ENCODE measurements around the gene IRF5. TPM values are rescaled to one million over a fixed set of nuclear protein-coding genes. Genes with fewer than 3 reads are reported as not detected.
"Not testable (repeated sequence)": the region's sequence is repeated elsewhere in the genome, so short reads cannot be mapped to it uniquely, and the experiment has no call there.

The IRF5 gene
- total RNA-seq, 1 donor from 2014 or later: 0.26 TPM

DNA sequence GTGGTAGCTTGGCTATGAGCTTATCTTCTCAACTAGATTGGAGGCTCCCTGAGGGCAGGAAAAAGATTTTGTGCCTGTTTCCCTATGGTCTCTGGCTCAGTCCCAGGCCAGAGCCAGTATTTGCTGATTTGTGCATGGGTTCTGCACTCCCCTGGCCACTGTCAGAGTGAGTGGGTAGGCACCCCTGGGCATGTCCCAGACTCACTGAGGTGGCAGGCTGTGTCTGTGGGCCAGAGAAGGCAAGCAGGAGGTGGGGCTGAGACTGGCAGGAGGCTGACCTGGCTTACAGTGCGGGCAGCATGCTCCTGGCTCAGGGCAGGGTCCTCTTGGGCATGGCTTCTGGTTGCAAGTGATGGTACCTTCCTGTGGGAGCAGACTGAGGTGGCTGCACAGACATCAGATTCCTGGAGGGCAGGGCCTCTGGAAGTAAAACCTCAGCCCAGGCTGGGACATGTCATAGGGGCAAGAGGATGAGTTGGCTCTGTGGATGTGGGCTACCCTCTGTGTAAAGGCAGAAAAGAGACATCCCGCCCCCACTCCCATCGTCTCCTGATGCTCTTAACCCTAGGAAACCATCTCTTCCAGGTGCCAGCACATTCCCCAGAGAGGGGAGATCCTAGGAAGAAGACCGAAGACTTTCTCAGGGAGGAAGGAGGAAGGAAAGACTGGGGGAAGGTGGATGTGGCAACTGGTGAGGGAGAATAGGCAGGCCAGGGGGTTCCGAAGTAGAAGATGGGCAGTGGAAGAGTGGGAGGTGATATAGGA is 31.5 kb upstream of the IRF5 start:
- DNase-seq (ENCODE audit: low read depth in 2 of 2): no peak

- DNase-seq (ENCODE audit: low read depth in 2 of 2): no peak
Measured at GRCh38 chr7:128906766-128907559, 30.8 kb upstream of the IRF5 start.

DNA sequence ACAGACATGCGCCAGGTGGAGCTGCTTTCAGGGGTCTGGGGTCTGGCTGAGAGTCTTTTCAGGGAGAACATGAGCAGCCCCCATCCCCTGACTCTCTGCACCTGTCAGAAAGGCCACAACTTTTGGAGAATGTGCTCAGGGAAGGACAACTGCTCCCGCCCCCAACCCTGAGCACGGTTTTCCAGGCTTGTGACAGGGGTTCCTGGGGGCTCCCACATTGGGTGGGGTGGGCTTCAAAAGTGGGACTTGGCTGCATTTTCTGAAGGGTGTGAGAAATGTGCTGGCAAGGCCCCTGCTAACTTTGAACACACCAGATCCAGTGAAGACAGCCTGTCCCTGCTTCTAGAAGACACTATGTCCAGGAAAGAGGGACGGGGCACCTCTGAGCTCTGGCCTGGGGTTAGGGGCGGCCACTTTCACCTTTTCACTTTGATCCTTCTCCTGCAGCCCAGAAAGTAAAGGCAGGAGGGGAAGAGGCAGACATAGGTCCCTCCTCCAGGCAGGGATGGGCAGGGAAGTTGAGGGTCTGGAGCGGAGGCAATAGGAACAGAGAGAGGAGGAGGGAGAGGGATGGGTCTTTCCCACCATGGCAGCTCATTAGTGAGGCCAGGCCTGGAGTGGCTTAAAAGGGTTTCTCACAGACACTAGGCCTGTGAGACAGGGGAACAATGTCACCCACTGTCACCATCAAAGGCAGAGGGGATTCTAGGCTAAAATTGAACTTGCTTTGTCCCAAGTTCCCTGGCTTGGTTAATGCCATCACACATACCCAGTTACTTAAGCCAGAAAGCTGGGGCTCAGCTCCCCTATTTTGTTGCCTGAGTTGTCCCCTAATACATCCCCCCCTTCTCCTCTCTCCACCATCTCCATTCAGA is 28.7 kb upstream of the IRF5 start:
- no peak for DNase-seq (ENCODE audit: low read depth in 2 of 2)

- peak in 1 of 2 donors; percentile 15 for DNase-seq (ENCODE audit: low read depth in 2 of 2)
Measured at GRCh38 chr7:128909625-128910568, 27.8 kb upstream of the IRF5 start.

GRCh38 chr7:128910569-128910945 is 27.2 kb upstream of the IRF5 start, which contains the start of gene KCP:
Gene KCP, minus strand, starts transcription at chr7:128910709. Its CDS starts 33 bp downstream, at chr7:128910676.
- DNase-seq (ENCODE audit: low read depth in 2 of 2): no peak

GRCh38 chr7:128911423-128912031 is 26.2 kb upstream of the IRF5 start:
- no peak for DNase-seq (ENCODE audit: low read depth in 2 of 2)

- DNase-seq (ENCODE audit: low read depth in 2 of 2): no peak
Measured at GRCh38 chr7:128912281-128912680, 25.4 kb upstream of the IRF5 start.

- not testable (repeated sequence) for DNase-seq (ENCODE audit: low read depth in 2 of 2)
Measured at GRCh38 chr7:128912709-128913495, 24.8 kb upstream of the IRF5 start.

DNA sequence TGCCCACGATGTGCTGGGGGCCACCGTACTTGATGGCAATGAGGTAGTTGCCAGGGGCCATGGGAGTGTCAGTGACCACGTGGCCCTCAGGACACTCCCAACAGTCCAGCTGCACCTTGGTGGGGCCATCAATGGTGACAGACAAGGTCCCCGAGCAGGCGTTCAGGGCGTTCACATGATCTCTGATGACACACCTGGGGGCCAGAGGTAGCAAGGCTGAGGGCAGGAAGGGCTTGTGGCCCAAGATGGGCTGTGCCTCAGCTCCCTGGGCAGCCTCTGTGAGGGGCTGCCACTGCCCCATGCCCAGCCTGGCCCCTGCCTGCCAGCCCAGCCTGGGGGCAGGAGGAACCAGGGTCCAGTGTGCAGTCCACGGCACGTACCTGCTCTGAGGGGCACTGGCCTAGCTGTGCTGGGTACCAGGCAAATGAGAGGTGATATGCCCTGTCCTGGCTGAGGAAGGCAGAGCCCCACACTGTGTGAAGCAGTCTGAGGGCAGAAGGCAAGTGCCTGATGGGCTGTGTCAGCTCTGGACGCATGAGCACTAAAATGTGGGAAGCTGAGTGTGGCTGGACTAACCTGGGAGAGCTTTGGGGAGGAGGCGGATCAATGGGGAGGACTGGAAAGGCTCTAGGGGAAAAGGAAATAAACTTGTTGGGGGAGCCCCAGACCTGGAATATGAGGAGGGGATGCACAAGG is 23.7 kb upstream of the IRF5 start:
- no peak for DNase-seq (ENCODE audit: low read depth in 2 of 2)

GRCh38 chr7:128914566-128915151 is 23.1 kb upstream of the IRF5 start:
- DNase-seq (ENCODE audit: low read depth in 2 of 2): no peak

GRCh38 chr7:128915271-128915819 is 22.4 kb upstream of the IRF5 start:
- DNase-seq (ENCODE audit: low read depth in 2 of 2): no peak

DNA sequence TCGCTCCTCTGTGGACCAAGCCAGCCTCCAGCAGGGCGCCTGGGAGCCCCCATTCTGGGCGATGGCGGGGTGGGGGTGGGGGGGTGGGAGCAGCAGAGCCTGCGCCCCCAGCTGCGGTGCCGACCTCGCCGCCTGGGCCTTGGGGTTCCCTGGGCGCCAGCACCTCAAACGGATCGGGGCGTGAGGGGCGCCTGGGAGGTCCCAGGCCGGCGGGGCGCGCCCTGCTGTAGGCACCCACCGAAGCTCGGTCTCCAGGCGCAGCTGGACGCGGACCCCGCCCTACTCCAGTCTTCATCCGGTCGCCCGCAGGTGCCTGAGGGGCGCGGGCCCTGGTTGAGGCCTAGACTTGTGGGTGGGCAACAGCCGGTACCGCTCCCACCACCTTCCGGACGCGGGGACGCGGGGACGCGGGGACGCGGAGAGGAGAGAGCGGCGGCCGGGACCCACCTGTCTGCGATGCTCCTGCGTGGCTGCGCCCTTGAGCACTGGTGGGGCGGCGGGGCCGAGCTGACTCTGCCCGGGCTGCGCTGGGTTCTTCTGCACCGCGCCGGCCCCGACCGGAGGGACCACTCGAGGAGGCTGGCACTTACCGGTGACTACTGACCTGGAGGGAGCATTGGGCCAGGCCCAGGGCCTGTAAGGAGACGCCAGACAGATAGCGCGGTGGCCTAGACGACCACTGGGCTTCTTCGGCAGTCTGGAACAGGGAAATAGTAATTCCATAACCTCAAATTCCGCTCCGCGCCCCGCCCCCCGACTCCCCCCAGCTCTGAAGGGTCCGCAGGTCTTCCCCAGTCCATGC is 21.7 kb upstream of the IRF5 start:
- no peak for DNase-seq (ENCODE audit: low read depth in 2 of 2)

DNA sequence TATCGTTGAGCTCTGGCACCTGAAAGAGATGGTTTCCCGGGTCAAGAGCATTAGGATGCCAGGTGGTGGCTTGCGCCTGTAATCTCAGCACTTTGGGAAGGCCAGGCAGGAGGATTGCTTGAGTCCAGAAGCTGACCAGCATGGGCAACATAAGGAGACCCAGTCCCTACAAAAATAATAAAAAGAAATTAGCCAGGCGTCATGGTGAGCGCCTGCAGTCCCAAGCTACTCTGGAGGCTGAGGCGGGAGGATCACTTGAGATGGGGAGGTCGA is 21.1 kb upstream of the IRF5 start:
- DNase-seq (ENCODE audit: low read depth in 2 of 2): no peak

DNA sequence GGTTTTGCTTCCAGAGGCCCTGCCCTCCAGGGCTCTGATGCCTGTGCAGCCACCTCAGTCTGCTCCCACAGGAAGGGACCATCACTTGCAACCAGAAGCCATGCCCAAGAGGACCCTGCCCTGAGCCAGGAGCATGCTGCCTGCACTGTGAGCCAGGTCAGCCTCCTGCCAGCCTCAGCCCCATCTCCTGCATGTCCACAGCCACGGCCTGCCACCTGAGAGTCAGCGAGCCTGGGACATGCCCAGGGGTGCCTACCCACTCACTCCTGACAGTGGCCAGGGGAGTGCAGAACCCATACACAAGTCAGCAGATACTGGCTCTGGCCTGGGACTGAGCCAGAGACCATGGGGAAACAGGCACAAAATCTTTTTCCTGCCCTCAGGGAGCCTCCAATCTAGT is 20.6 kb upstream of the IRF5 start:
- DNase-seq (ENCODE audit: low read depth in 2 of 2): no peak

DNA sequence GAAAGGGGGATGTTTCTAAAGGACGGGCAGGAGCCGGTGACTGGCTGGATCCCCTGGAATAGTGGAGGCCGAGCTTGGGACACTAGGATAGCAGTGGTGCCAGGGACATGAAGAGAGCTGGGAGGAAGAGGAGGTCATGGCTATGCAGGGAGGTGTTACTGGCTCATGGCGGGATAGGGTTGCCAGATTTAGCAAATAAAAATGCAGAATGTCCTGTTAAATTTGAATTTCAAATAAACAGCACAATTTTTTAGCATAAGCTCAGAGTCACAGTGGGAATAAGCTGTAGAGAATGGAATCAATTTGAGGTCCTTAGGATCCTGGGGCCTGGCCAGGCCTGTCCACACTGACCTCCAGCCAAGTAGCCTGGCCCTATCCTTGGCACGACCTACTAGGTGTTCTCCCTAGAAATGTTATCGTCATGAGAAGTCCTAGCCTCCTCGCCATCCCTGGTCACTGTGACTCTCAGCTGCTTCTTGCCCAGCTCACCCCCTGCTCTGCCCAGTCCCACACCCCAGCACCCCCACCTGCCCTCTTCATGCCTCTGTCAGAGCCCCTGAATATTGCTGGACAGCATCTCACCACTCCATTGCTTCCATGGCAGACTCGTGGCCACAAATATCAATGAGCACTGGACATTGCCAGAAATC is 19.6 kb upstream of the IRF5 start:
- DNase-seq (ENCODE audit: low read depth in 2 of 2): no peak

- DNase-seq (ENCODE audit: low read depth in 2 of 2): no peak
Measured at GRCh38 chr7:128919241-128919640, 18.5 kb upstream of the IRF5 start.

Measured in dermis microvascular lymphatic vessel endothelial cell (primary cell).